Measurements from ENCODE around the gene UCKL1.
"Not testable (repeated sequence)": the region's sequence is repeated elsewhere in the genome, so short reads cannot be mapped to it uniquely, and the experiment has no call there.

The UCKL1 gene

GRCh38 chr20:63967330-63968135 is 11.3 kb upstream of the UCKL1 start:
- no peak overlapping the region for H3K27ac ChIP-seq
- H3K9me3 ChIP-seq, result peaks cover 36% of the 10 kb centered on the region
- peaks cover 29% of the 10 kb centered on the region for H3K4me1 ChIP-seq

GRCh38 chr20:63966944-63967322 is 10.7 kb upstream of the UCKL1 start:
- no peak overlapping the region for H3K27ac ChIP-seq
- H3K4me3 ChIP-seq, result 0 out of 2 replicates have a peak overlapping the region, but pooled peaks have one; percentile 5
- H4K20me1 ChIP-seq, result no peaks in the 10 kb centered on the region
- H3K9me3 ChIP-seq, result peaks cover 36% of the 10 kb centered on the region
- no peak overlapping the region for H3K9ac ChIP-seq
- no peaks in the 10 kb centered on the region for H3K27me3 ChIP-seq
- H3K36me3 ChIP-seq, result peaks cover 55% of the 10 kb centered on the region
- no peak for TF ChIP-seq Cebpa-rat (IDR thresholded peaks at IDR 0.05)
- H3K4me2 ChIP-seq, result no peak overlapping the region
- peaks cover 24% of the 10 kb centered on the region for H3K4me1 ChIP-seq

More at GRCh38 chr20:63967330-63968135, 11.3 kb upstream of the UCKL1 start:
- Histone ChIP-seq H3K9ac (no peak overlapping the region), H3K4me3 (peak overlapping the region; percentile 5; the same call in 1 of the 2 replicates), H3K36me3 (peaks cover 49% of the 10 kb centered on the region), H4K20me1 (no peaks in the 10 kb centered on the region), H3K27me3 (no peaks in the 10 kb centered on the region), H3K4me2 (no peak overlapping the region)
- TF ChIP-seq Cebpa-rat (IDR thresholded peaks at IDR 0.05), result no peak

- no peak overlapping the region for H3K9ac ChIP-seq
- H3K4me3 ChIP-seq, result no peak overlapping the region
- H3K4me2 ChIP-seq, result no peak overlapping the region
- H3K27me3 ChIP-seq, result no peaks in the 10 kb centered on the region
- H3K9me3 ChIP-seq, result peaks cover 36% of the 10 kb centered on the region
- no peaks in the 10 kb centered on the region for H4K20me1 ChIP-seq
- H3K4me1 ChIP-seq, result peaks cover 22% of the 10 kb centered on the region
- H3K36me3 ChIP-seq, result peaks cover 60% of the 10 kb centered on the region
- no peak overlapping the region for H3K27ac ChIP-seq
- TF ChIP-seq Cebpa-rat (IDR thresholded peaks at IDR 0.05), result no peak
These were observed 10.1 kb upstream of the UCKL1 start for GRCh38 chr20:63966172-63966943.

GRCh38 chr20:63964412-63964811 is 8.2 kb upstream of the UCKL1 start:
- Histone ChIP-seq H3K4me1 (peaks cover 15% of the 10 kb centered on the region), H3K27me3 (no peaks in the 10 kb centered on the region), H3K27ac (no peak overlapping the region), H3K9me3 (peaks cover 36% of the 10 kb centered on the region), H3K4me3 (no peak overlapping the region), H3K9ac (no peak overlapping the region), H4K20me1 (peaks cover 3% of the 10 kb centered on the region; the same call in 1 of the 2 replicates), H3K36me3 (peaks cover 80% of the 10 kb centered on the region), H3K4me2 (no peak overlapping the region)
- no peak for TF ChIP-seq Cebpa-rat (IDR thresholded peaks at IDR 0.05)

- no peaks in the 10 kb centered on the region for H3K27me3 ChIP-seq
- peaks cover 9% of the 10 kb centered on the region for H4K20me1 ChIP-seq
- no peak for TF ChIP-seq Cebpa-rat (IDR thresholded peaks at IDR 0.05)
- H3K9me3 ChIP-seq, result peaks cover 36% of the 10 kb centered on the region
- no peak overlapping the region for H3K9ac ChIP-seq
- H3K27ac ChIP-seq, result no peak overlapping the region
- peaks cover 15% of the 10 kb centered on the region for H3K4me1 ChIP-seq
- H3K36me3 ChIP-seq, result peaks cover 86% of the 10 kb centered on the region
- H3K4me2 ChIP-seq, result no peak overlapping the region
- no peak overlapping the region for H3K4me3 ChIP-seq
These were observed 7.6 kb upstream of the UCKL1 start for GRCh38 chr20:63963784-63964301.

- H3K4me2 ChIP-seq, result no peak overlapping the region
- no peak overlapping the region for H3K4me3 ChIP-seq
- H3K27me3 ChIP-seq, result no peaks in the 10 kb centered on the region
- peaks cover 12% of the 10 kb centered on the region for H4K20me1 ChIP-seq
- no peak for TF ChIP-seq Cebpa-rat (IDR thresholded peaks at IDR 0.05)
- H3K36me3 ChIP-seq, result peaks cover 89% of the 10 kb centered on the region
- H3K9me3 ChIP-seq, result peaks cover 36% of the 10 kb centered on the region
- peaks cover 15% of the 10 kb centered on the region for H3K4me1 ChIP-seq
- H3K9ac ChIP-seq, result no peak overlapping the region
- no peak overlapping the region for H3K27ac ChIP-seq
These were observed 7.1 kb upstream of the UCKL1 start for GRCh38 chr20:63963348-63963741.

GRCh38 chr20:63962426-63963347 is 6.5 kb upstream of the UCKL1 start:
- H3K36me3 ChIP-seq, result peaks cover 83% of the 10 kb centered on the region
- TF ChIP-seq Cebpa-rat (IDR thresholded peaks at IDR 0.05), result no peak
- peaks cover 12% of the 10 kb centered on the region for H4K20me1 ChIP-seq
- no peaks in the 10 kb centered on the region for H3K27me3 ChIP-seq
- peaks cover 15% of the 10 kb centered on the region for H3K4me1 ChIP-seq
- H3K4me3 ChIP-seq, result no peak overlapping the region
- H3K9ac ChIP-seq, result no peak overlapping the region
- H3K27ac ChIP-seq, result no peak overlapping the region
- peaks cover 30% of the 10 kb centered on the region for H3K9me3 ChIP-seq
- no peak overlapping the region for H3K4me2 ChIP-seq

GRCh38 chr20:63961664-63962425 is 5.6 kb upstream of the UCKL1 start:
- peaks cover 22% of the 10 kb centered on the region for H3K9me3 ChIP-seq
- H3K27ac ChIP-seq, result no peak overlapping the region

GRCh38 chr20:63960654-63961621 is 4.7 kb upstream of the UCKL1 start:
- Histone ChIP-seq H3K4me1 (peaks cover 24% of the 10 kb centered on the region), H3K36me3 (peaks cover 65% of the 10 kb centered on the region), H3K9me3 (peaks cover 13% of the 10 kb centered on the region), H4K20me1 (peaks cover 12% of the 10 kb centered on the region)
- not testable (repeated sequence) for H3K4me2 ChIP-seq, H3K27me3 ChIP-seq, H3K9ac ChIP-seq, H3K27ac ChIP-seq, H3K4me3 ChIP-seq

More at GRCh38 chr20:63961664-63962425, 5.6 kb upstream of the UCKL1 start:
- no peak overlapping the region for H3K4me3 ChIP-seq
- no peak for TF ChIP-seq Cebpa-rat (IDR thresholded peaks at IDR 0.05)
- H3K27me3 ChIP-seq, result no peaks in the 10 kb centered on the region
- no peak overlapping the region for H3K9ac ChIP-seq
- peaks cover 74% of the 10 kb centered on the region for H3K36me3 ChIP-seq
- peaks cover 12% of the 10 kb centered on the region for H4K20me1 ChIP-seq
- H3K4me1 ChIP-seq, result peaks cover 22% of the 10 kb centered on the region
- no peak overlapping the region for H3K4me2 ChIP-seq

Measured in BLaER1 (cell line).